HG02943 (cell line): ENCODE data around the gene PDE3A.
"Not testable (repeated sequence)": the region's sequence is repeated elsewhere in the genome, so short reads cannot be mapped to it uniquely, and the experiment has no call there.

Experiments used
- ATAC-seq: cut with Tn5 transposase; IDR thresholded peaks from one replicate; pipeline ENCODE4 v1.9.1; 2021; ENCODE audit warnings: mild to moderate bottlenecking, low read depth, moderate library complexity; ENCODE audit not compliant: unreplicated experiment

Gene PDE3A

DNA sequence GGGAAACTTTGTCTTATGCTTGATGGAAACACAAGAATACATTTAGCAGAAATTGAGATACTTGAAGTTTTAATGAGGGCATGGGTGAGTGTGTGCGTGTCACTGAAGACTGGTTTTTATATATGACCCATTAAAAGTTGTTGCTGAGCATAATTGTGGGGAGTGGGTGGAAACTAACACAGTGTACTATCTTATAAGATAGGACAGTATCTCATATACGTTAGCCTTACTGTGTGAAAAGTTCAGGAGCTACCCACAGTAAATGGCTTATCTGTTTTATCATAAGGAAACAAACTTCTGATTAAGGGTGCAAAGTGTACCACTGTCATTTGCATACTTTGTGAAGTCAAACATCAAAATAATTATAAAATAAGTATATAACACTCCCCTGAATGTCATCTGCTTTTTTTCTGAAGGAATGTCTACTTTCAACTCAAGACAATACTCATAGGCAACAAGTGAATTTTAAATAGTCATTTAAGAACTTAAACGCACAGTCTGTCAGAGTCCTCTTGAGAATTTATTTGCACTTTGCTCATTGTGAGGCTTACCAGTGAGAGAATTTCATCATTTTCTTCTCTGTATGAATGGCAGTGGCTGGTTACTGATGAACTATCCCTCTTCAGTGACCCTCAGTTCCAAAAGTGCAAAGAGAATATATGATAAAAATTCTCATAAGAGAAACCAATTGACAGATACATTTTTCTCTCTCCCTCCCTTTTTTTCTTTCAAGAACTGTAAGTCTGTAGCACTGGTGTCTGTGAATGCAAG lies 4.2 kb downstream of the PDE3A start:
- ATAC-seq, result no peak

DNA sequence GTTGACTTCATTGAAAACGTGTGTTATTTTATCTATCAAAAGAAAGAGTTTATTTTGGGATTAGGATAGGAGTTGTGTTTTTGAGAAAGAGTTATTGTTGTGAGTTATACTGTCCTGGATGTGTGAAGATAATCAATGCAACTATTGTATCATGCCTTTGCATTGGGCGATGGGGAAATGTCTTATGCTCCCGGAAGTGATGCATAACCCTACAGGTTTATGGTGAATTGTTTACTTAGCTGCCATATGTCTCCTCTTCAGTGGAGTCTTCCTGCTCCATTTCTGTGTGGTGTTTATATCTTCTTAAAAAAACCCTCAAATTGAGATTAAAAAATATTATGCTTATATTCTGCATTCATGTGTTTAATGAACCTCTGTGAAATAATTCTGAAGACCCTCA lies 6.5 kb downstream of the PDE3A start:
- ATAC-seq, result no peak

DNA sequence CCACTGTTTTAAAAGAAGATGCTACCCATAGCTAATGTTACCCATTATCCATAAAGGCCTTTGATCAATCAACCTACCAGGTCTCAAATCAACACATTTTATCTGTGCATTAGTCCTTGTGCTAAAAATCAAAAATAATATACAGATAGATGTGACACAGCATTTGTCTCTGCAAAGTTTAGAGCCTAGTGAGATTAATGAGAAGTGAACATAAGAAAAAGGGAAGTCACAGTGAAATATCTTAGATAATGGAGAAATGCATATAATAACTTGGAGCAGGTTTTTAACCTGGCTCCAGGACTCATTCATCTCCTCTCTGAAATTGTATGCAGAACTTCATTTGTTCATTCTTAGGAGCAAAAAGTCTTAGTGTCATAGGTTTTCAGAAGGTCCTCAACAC lies 7.2 kb downstream of the PDE3A start:
- no peak for ATAC-seq

DNA sequence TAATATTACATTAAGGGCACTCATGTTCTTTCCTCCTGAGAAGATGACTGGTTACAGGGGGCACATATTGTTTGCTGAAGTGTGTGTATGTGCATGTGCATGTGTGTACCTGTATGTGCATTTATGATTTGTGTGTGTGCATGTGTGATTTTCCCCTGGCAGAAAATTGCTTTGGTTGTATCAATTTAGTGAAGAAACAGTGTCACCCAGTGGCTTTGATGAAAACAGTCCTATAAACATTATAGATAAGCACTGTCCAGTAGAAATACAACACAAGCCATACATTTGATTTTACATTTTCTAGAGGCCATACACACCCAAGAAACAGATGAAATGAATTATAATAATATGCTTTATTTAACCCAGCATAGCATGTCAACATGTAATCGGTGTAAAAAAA lies 8.6 kb downstream of the PDE3A start:
- no peak for ATAC-seq

DNA sequence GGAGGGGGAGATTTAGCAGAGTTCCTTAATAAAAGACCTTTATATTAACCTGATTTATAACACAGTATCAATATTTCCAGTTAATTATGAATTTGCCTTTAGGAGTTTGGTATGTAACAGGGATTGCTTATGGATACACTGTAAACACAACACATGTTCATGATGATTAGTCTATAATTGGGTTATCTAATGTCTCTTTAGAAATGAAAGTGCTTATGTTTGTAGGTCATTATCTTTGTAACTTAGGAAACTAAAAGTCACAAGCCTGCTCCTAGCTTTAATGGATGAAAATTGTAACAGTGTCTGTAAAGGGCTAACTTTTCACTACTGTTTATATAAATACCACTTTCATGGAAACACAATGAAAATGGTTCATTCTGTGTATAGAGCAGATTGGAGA lies 9.4 kb downstream of the PDE3A start:
- ATAC-seq, result no peak

DNA sequence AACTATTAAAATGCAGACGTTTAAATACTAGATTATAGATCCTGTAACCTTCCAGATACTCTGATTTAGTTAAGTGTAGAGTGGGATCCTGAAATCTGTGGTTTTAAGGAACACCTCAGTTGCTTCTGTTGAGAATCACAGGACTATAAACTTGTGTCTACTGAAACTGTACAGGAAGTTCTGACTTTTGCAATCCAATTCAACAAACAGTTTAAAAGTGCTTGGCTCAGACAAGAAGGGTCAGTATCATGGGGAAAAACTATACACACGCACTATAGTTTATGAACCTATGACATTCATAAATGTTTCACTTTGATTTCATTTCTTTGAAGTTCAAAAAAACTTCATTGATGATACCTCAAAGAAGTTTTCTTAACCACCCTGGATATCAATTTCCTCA lies 13.8 kb downstream of the PDE3A start:
- no peak for ATAC-seq

DNA sequence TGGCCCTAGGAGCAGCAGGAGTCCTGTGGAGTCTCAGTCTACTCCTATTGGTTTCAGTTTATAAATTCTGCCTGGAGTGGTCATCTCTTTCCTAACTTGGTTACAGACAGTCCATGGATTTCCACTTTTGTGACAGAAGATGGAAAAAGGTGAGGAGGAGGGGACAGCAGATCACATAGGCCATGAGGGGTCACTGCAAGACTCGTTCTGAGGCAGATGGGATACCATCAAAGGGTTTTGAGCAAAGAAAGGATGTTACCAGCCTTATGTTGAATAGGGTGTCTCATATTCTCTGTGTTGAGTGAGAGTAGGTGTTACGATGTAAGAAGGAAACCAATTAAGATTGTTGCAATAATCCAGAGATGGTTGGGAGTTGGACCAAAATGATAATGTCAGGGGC lies 15.3 kb downstream of the PDE3A start:
- ATAC-seq, result no peak

DNA sequence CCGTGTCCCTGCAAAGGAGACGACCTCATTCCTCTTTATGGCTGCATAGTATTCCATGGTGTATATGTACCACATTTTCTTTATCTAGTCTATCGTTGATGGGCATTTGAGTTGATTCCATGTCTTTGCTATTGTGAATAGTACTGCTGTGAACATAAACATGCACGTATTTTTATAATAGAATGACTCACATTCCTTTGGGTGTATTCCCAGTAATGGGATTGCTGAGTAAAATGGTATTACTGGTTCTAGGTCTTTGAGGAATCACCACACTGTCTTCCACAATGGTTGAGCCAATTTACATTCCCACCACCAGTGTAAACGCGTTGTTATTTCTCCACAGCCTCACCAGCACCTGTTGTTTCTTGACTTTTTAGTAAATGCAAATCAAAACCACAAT lies 16.5 kb downstream of the PDE3A start:
- not testable (repeated sequence) for ATAC-seq

DNA sequence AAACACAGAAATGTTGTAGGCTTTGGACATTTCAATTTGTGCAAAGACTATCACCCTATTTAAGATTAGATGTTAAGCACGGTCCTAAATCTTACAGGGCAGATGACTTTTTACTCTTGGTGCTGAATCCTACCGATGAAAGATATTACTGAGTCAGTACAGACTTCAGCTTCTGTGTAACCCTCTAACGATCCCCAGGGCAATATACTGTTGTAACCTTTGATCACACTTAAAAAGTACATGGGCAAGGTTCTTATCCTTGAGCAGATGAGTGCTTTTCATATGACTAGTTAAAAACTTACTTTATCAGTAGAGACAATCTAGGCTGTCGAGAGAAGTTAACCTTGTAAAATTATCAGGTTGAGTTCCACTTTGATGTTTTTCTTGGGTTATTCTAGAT lies 22.5 kb downstream of the PDE3A start:
- no peak for ATAC-seq

DNA sequence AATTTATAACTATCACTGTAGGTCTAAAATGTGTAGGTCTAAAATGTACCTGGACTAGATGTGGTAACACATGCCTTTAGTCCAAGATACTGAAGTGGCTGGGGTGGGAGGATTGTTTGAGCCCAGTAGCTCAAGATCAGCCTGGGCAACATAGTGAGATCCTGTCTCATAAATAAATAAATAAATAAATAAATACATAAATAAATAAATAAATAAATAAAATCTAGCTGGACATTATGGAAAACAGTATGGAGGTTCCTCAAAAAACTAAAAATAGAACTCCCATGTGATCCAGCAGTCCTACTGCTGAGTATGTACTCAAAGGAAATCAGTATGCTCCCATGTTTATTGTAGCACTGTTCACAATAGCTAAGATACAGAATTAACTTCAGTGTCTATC lies 24.0 kb downstream of the PDE3A start:
- no peak for ATAC-seq

DNA sequence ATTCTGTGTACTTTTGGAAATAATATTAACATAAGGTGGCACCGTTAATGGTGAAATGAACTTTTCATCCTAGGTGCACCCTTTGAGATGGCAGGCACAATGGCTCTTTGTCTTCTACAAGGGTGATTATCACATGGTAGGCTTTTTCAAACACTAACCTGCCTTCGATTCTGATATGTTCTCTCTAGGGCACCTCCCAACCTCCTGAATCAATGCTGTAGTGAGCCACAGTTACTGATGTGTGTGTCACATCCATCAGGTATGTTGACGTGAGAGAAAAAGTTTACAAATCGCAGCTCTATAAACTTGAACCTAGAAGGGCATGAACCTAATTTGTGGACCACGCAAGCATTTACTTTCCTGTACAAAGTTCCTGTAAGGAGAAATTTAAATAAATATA lies 25.4 kb downstream of the PDE3A start:
- ATAC-seq, result no peak

DNA sequence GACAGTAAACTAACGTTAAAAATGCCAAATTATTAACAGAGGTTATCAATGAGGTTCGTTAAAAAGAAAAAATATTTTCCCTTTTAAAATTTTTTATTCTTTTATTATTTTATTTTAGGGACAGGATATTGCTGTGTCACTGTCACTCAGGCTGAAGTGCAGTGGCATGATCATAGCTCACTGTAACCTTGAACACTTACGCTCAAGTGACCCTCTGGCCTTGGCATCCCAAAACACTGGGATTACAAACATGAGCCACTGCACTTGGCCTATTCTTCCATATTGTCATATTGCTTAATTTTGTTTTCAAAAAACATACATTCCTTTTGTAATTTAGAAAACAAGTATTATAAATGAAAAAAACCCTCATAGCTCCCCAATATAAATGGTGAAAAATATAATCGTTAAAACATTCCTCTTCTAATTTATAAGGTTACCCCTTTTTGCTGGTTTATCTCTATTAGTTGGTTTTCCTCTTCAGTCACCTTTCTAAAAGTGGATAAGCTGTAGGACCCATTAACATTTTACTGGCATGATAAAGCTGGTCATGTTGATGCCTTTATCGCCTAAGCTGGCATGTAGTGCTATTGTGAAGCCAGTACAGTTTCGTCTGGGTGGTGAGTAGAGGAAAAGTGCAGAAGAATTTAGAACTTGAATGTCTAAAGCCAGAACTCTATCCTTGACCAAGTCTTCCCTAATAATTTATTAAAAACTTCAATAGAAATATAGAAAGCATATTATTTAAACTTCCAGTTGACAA lies 27.6 kb downstream of the PDE3A start:
- ATAC-seq, result no peak

DNA sequence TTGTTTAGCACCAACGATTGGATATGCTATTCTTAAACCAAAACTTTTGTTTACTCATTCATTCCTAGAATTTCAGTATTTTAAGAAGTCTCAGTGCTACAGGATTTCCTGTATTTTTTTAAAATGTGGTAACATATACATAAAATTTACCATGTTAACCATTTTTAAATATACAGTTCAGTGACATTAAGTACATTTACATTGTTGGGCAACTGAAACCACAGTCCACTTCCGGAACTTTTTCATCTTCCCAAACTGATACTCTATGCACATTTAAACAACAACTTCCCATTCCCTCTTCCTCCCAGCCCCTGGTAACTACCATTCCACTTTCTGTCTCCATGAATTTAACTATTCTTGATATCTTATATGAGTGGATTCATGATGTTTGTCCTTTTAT lies 30.3 kb downstream of the PDE3A start:
- no peak for ATAC-seq

DNA sequence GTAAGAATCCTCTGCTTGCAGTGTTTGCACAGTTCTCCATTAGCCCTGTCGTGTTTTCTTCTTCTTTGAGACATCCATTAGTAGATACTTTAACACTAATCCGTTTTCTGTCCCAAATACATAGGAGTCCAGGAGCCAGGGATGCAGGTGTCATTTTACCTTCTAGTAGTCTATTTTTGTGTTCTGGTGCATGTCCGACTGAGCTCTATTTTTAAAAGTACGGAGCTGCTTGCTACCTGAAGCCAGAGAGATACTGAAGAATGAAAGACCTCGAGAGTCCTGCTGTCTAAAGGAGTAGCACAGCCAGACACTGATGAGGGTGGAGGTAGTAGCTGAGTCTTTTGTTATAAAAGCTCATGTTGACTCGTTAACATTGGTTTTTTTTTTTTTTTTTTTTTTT lies 31.7 kb downstream of the PDE3A start:
- no peak for ATAC-seq

DNA sequence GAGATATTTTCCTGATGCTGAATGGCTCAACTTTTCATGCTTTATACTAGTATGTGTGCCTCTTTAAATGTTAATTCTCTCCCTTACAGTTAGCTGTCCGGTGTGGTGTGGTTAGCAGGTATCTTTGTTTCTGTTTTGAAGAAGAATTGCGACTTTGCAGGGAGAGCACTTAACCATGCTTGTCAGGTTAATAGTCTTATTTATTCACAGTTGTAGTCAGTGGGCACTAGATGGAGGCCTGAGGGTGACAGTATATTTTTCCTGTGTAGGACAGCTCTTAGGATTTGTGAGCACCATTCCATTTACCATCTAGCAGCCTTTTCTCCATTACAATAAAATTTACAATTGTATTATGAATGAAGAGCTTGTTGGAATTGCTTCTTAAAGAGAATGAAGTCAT lies 34.9 kb downstream of the PDE3A start:
- no peak for ATAC-seq

DNA sequence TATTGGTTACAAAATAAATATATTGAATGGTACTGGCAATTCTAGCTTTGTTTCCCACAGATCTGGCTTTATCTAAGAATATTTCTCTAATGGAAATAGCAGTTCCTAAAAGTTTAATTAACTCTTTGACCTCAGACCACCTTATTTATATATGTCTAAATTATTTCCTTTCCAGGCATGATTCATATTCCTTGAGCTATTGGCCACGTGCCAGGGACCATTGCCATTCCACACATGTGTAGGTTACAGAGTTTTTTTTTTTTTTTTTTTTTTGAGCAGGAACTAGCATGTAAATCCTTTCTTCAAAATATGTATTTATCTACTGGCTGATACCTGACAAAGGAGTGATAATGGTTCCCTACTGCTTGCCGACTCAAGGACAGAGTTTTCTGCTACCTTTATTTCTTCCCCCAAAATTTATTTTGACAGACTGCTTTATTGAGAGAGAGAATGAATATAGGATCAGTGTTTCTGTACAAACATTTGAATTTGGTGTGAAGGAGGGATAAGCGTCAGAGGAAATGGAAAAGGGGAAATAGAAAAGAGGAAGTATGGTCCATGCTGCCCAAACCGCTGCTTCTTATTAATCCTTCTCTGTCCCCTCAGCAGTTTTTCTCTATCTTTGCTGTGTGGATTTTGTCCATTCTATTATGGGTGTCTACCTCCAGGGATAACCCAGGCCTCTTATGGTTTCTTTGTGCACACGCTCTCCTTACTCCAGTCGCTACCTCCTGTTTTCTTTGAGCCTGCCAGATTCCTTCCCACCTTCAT lies 36.4 kb downstream of the PDE3A start:
- ATAC-seq, result no peak

DNA sequence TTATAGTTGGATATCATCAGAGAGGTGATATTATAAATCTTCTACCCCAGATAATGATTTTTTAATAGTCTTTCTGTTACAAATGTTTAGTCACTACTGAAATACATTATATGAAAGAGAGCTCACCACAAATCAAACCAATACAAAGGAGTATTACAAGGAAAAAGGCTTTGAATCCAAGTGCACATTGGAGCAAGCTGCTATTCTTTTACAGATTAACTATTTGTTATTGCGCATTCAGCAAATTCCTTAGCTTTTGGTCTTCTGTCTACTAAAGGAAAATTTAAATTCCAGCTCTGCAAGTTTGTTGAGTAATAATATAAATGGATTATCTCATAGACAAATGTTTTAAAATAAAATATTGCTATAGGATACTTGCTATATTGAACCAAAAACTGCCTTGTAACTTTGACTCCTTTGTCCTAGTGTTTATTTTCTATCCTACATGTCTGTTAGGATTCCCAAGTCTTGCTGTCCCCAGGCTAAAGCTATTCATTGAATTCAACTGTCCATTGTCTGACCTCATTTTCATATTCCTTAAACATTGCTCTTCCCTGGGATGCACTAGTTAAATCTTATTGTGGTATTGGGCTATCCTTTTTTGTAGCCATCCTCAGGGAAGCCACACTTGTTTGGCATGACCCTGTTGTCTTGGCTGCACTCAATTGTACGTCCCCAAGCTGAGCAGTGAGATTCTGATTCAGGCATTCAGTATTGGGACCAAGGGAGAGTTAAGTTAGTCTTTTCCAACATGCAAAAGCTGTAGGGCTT lies 41.5 kb downstream of the PDE3A start:
- ATAC-seq, result no peak

DNA sequence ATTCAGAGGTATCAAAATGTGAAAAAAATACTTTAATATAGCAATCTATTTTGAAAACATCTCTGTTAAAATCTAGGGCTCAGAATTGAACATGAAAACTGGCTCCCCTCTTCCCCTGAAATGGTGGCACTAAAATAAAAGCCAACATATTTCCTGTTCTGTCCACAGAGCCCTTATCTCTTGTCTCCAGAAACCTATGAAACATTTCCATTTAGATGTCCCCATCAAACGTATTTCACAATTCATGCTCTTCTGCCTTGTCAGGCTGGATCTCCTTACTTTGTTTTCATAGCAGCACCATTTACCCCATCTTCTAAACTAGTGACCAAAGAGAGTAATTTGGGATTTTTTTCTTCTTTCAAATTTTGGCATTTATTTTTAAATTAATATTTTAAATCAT lies 42.4 kb downstream of the PDE3A start:
- no peak for ATAC-seq

DNA sequence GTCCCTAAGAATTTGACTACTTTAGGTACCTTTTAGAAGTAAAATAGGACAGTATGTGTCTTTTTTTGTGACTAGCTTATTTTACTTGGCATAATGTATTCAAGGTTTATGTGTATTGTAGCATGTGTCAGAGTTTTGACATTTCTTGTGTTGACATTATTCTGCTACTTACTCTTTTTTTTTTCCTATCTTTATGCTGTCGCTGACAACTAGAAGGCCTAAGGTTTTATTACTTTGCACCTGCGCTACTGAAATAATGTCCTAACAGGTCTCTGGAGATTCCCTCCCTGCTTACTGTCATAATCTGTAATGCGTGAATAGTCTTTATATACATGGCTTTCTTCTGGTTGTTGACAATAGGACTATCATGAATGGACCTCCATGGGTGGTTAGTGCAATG lies 43.0 kb downstream of the PDE3A start:
- no peak for ATAC-seq

DNA sequence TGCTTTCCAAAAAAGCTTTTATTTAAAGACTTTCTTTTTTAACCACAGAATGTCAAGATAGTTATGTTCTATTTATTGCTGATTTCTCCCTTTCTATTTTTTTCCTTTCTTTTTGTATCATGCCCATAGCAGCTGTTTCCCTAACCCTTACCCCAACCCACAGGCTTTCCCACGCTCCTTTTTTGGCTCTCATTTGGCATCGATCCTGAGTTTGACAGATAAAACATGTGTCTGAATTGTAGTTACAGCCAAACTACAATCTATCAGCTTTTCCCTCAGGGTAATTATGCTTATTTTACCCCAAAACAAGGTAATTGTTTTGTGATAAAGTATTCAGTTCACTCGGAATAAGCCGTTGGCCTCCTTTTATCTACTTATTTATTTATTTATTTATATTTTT lies 46.7 kb downstream of the PDE3A start:
- no peak for ATAC-seq

DNA sequence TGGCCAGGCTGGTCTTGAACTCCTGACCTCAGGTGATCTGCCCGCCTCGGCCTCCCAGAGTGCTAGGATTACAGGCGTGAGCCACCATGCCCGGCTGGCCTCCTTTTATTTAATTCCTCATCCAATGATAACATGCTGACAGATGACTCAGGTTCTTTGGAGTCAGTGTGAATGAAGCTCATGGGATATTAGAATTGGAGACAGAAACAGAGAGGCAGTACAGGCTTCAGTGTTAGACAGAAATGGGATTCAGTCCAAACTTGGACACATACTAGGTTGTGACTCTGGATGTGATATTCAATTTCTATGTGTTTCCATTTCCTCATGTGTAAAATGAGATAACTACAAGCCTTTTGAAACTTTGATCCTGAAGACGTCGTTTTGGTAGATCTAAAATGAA lies 47.3 kb downstream of the PDE3A start:
- ATAC-seq, result no peak
